HL-60 (cell line): Measurements from ENCODE around the gene MT2A.

Source experiments
- CTCF ChIP-seq: IDR thresholded peaks from one replicate; pipeline ENCODE4 v1.5.1; 2011; ENCODE audit warnings: low read length, control low read depth, inconsistent platforms; ENCODE audit not compliant: insufficient read depth
- POLR2AphosphoS5 ChIP-seq: IDR thresholded peaks from 2 replicates; pipeline ENCODE4 v1.6.1; 2012; ENCODE audit warnings: low read depth
- REST ChIP-seq: IDR thresholded peaks from 2 replicates; pipeline ENCODE4 v1.6.1; 2012; ENCODE audit warnings: low read depth; ENCODE audit not compliant: insufficient replicate concordance
- SPI1 ChIP-seq: IDR thresholded peaks from 2 replicates; pipeline ENCODE4 v1.6.1; 2012; ENCODE audit warnings: low read depth, mild to moderate bottlenecking, borderline replicate concordance

DNA sequence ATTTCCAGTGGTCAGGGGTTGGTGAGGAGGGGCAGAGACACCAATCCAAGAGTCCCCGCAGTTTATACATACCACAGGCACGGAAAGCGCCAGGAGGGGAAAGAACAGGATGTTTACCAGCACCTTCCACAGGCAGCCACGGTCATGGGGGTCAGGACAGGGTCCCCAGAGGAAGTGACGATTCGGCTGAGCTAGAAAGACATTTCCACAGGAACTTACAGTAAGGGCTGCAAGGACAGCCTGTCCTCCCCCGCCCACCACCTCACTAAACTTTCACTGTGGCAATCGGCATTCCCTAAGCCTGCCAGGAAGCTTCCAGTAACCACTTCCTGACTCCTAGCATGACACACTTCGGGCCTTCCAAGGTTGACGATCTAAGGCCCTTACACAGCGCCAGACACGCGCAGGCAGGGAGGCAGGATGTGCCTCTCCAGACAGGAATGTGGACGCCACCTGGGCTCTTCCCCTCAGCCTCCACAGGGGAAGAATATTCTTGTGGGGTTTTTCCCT, 1.2 kb upstream of the MT2A start:
- TF ChIP-seq CTCF (no peak), REST (no peak), POLR2AphosphoS5 (no peak), SPI1 (no peak)
